ENCODE data around the gene PRKAR2B.
"Not testable (repeated sequence)": the region's sequence is repeated elsewhere in the genome, so short reads cannot be mapped to it uniquely, and the experiment has no call there.

PRKAR2B gene

GRCh38 chr7:107125475-107125874 lies 81.0 kb downstream of the PRKAR2B start:
- no peak for DNase-seq

GRCh38 chr7:107128217-107128616 lies 83.7 kb downstream of the PRKAR2B start:
- no peak for DNase-seq

GRCh38 chr7:107128748-107129147 lies 84.2 kb downstream of the PRKAR2B start:
- no peak for DNase-seq

- DNase-seq = no peak
Observed at GRCh38 chr7:107130487-107131220, 86.1 kb downstream of the PRKAR2B start.

- no peak for DNase-seq
Observed at GRCh38 chr7:107133396-107133795, 88.9 kb downstream of the PRKAR2B start.

- DNase-seq = no peak
Observed at GRCh38 chr7:107138696-107139420, 94.4 kb downstream of the PRKAR2B start.

- DNase-seq = not testable (repeated sequence)
Observed at GRCh38 chr7:107143875-107144274, 99.4 kb downstream of the PRKAR2B start.

- no peak for DNase-seq
Observed at GRCh38 chr7:107145067-107145838, 100.7 kb downstream of the PRKAR2B start.

GRCh38 chr7:107147464-107148393 lies 103.2 kb downstream of the PRKAR2B start:
- DNase-seq = peak; percentile 29

- DNase-seq = no peak
Observed at GRCh38 chr7:107148721-107149120, 104.2 kb downstream of the PRKAR2B start.

GRCh38 chr7:107149863-107150262 lies 105.4 kb downstream of the PRKAR2B start:
- DNase-seq = no peak

GRCh38 chr7:107150375-107151073 lies 106.0 kb downstream of the PRKAR2B start:
- DNase-seq = peak; percentile 66

- DNase-seq = no peak
Observed at GRCh38 chr7:107151538-107151937, 107.0 kb downstream of the PRKAR2B start.

GRCh38 chr7:107152011-107152410 lies 107.5 kb downstream of the PRKAR2B start:
- no peak for DNase-seq

- no peak for DNase-seq
Observed at GRCh38 chr7:107154826-107155225, 110.3 kb downstream of the PRKAR2B start.

- not testable (repeated sequence) for DNase-seq
Observed at GRCh38 chr7:107155726-107156125, 111.2 kb downstream of the PRKAR2B start.

- no peak for DNase-seq
Observed at GRCh38 chr7:107157091-107157490, 112.6 kb downstream of the PRKAR2B start.

GRCh38 chr7:107158028-107158427 lies 113.5 kb downstream of the PRKAR2B start:
- no peak for DNase-seq

GRCh38 chr7:107160389-107160788 lies 115.9 kb downstream of the PRKAR2B start:
- DNase-seq = no peak

GRCh38 chr7:107161415-107161814 lies 116.9 kb downstream of the PRKAR2B start:
- DNase-seq = no peak

- DNase-seq = no peak
Observed at GRCh38 chr7:107162475-107162874, 118.0 kb downstream of the PRKAR2B start.

GRCh38 chr7:107164092-107164491 lies 119.6 kb downstream of the PRKAR2B start:
- no peak for DNase-seq
